GM12865 (cell line): Measurements from ENCODE around the gene IRGC.
A peak's percentile ranks its signal among the peaks of the same experiment; 100 is the strongest.

ENCODE experiments used
- DNase-seq: peaks from one replicate; pipeline ENCODE4 v3.0.0; 2010; ENCODE audit warnings: low read depth
- H3K4me3 ChIP-seq: 2 replicates; pipeline ENCODE4 v1.5.1; 2011; ENCODE audit warnings: mild to moderate bottlenecking, low read depth, low read length, control low read depth
- CTCF ChIP-seq: IDR thresholded peaks from 2 replicates; pipeline ENCODE4 v1.5.1; 2011; ENCODE audit warnings: low read length, control low read depth, low read depth, inconsistent platforms; ENCODE audit not compliant: insufficient read depth; ENCODE audit errors: missing control alignments

IRGC gene

GRCh38 chr19:43749898-43750297 lies 34.0 kb downstream of the IRGC start:
- no peak overlapping the region for H3K4me3 ChIP-seq
- DNase-seq = no peak
- no peak for TF ChIP-seq CTCF

DNA sequence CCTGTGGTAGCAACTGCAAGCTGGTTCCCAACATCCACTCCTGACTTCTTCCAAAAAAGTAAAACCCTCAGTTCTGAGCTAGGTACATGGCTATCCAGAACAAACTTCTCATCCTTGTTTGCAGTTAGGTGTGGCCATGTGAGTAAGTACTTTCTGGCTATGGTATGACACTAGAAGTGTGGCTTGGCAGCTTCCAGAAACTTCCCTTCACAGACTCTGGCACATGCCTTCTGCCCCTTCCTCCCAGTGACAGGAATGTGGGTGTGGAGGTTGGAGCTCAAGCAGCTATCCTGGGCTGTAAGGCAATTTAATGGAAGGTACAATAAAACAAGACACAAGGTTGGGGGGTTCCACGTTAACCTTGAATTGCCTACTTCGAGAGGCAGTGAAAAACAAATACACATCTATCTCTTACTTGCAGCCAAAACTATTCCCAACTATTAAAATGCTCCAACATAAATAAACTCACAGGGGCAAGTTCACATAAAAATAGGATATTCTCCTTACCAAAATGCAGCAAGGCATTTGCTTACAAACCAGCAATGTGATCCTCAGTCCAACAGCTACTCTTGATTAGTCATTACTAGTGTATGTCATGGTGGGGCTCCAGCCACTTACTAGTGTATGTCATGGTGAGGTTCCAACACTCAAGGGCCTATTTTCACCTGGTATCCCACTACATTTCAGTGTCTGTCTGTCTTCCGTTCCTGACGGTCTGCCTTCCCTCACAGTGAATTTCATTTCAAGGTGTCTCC lies 35.8 kb downstream of the IRGC start:
- DNase-seq = peak; percentile 66
- no peak for TF ChIP-seq CTCF
- no peak overlapping the region for H3K4me3 ChIP-seq

DNA sequence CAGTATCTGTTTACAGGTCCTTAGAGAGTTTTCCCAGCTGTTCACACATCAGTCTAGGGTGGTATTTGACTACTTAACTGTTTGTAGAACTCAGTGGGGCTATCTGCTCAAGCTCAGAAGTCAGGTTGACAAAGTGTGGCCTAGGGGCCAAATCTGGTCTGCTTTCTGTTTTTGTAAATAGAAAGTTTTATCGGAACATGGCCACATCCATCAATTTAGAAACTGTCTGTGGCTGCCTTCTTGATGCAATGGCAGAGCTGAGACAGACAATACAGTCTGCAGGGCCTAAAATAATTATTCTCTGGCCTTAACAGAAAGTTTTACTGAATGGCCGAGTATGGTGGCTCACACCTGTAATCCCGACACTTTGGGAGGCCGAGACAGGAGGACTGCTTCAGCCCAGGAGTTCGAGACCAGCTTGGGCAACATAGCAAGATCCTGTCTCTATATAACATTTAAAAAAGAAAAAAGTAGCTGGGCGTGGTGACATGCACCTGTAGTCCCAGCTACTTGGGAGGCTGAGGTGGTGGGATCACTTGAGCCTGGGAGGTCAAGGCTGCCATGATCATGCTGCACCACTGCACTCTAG lies 36.5 kb downstream of the IRGC start:
- no peak for TF ChIP-seq CTCF
- peak; percentile 57 for DNase-seq
- H3K4me3 ChIP-seq = peak overlapping the region; percentile 70

DNA sequence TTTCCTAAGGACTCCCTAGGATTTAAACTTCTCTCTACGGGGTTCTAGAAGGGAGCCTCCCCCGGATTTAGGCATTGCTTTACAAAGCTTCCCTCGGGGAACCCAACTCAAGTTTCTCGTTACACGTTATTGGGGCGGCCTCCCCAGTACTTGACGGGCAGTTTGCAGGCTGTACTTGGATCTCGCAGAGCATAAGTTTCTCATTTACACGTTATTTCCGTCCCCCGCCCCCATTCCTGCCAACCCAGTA lies 38.3 kb downstream of the IRGC start:
- TF ChIP-seq CTCF = no peak

GRCh38 chr19:43754503-43755255 lies 38.8 kb downstream of the IRGC start, which contains the start of gene SMG9:
TSS of gene SMG9 (minus strand) at chr19:43754962. CDS start at chr19:43750741, 4,221 bp downstream.
- peak; percentile 98 for DNase-seq
- no peak for TF ChIP-seq CTCF
- H3K4me3 ChIP-seq = peak within 1 kb of the TSS; percentile 70

More for the DNA sequence above, 38.3 kb downstream of the IRGC start:
- peak overlapping the region; percentile 70 for H3K4me3 ChIP-seq
- no peak for DNase-seq

DNA sequence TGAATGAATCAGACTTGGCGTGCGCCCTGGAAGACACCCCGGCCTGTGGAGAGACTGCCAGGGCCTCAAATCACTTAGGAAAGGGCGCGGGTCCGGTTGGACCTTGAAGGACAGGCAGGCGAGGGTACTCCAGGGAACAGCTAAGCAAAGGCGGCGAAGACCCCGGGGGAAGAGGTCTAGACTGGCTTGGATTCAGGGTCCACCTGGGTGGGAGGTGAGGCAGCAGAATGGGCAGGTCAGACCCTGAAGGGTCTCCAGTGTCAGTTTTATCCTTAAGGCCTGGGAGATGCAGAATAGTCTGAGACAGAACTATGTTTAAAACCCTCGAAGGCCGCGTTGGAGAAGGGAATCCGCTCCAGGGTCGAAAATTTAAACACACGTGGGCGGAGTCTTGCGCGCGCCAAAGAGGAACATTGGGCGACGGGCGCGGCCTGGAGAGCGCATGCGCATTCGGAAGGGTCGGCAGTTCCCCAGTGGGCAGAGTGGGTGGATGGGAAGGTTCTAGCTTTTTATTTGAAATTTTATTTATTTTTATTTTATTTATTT lies 39.5 kb downstream of the IRGC start:
- DNase-seq = peak; percentile 93
- TF ChIP-seq CTCF = no peak
- H3K4me3 ChIP-seq = peak overlapping the region; percentile 70
